ENCODE results near the gene UQCRC2. TPM values are rescaled to one million over a fixed set of nuclear protein-coding genes. Genes with fewer than 3 reads are reported as not detected.

UQCRC2 gene
- polyA plus RNA-seq, 1 donor (not counting 4 experiments of a cell fraction or from before 2014, with no cell fraction given) = 255 TPM

DNA sequence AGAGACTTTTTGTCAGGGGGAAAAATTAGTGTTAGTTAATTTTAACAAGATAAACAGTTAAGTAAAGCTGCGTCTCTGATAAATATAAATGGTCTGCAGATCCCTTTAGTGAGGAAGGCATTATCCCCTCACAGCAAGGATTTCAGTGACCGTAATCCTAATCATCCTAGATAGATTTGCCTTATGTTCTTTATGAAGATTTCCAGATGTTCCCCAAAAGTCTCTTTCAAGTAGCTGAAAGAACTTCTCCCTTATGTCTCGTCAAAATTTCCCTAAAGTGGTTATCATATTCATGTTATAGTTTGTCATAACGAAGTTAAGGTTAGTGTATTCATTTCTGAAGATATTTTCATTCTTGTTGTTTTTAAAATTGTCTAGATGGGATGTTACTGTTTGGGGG, 60.3 kb downstream of the UQCRC2 start:
- dilution Hi-C loops (cut with MboI; ENCODE audit: extremely low pct_ligation_motif_present, low sequenced_read_pairs) = no loop called here
- Histone ChIP-seq H3K36me3 (ENCODE audit: control insufficient read depth in 2 of 2, extremely low read depth in 1 of 2, insufficient read depth in 2 of 2, low read length in 2 of 2) (peaks cover 0 to 3% of the 10 kb centered on the region in 2 experiments), H3K4me2 (ENCODE audit: control insufficient read depth, extremely low read depth, insufficient read depth, low read depth, low read length) (no peak overlapping the region), H3K4me3 (ENCODE audit: control insufficient read depth in 2 of 3, extremely low read depth in 1 of 3, insufficient read depth in 2 of 3, low read depth in 1 of 3, low read length in 3 of 3) (no peak overlapping the region), H3K27ac (ENCODE audit: control insufficient read depth, insufficient read depth, low read length) (no peak overlapping the region), H3K27me3 (ENCODE audit: control insufficient read depth, extremely low read depth, insufficient read depth, low read length) (no peaks in the 10 kb centered on the region), H2AFZ (ENCODE audit: control insufficient read depth, low read length) (no peak overlapping the region), H3K9me1 (ENCODE audit: control insufficient read depth, extremely low read depth, insufficient read depth, low read length) (peaks cover 8% of the 10 kb centered on the region), H3K79me2 (ENCODE audit: control insufficient read depth, insufficient read depth, low read length) (peaks cover 99% of the 10 kb centered on the region), H3K4me1 (ENCODE audit: control insufficient read depth, extremely low read depth, insufficient read depth, low read length) (peaks cover 46% of the 10 kb centered on the region), H3K9me3 (ENCODE audit: control insufficient read depth, low read depth, low read length) (no peaks in the 10 kb centered on the region), H3K9ac (ENCODE audit: control insufficient read depth, extremely low read depth, insufficient read depth, low read length) (no peak overlapping the region), H4K20me1 (ENCODE audit: control insufficient read depth, extremely low read depth, insufficient read depth, low read length) (peaks cover 7% of the 10 kb centered on the region)
- DNase-seq (ENCODE audit: low read depth, low spot score) (no peak), FAIRE-seq (no peak)
- TF ChIP-seq, protein P1, sequence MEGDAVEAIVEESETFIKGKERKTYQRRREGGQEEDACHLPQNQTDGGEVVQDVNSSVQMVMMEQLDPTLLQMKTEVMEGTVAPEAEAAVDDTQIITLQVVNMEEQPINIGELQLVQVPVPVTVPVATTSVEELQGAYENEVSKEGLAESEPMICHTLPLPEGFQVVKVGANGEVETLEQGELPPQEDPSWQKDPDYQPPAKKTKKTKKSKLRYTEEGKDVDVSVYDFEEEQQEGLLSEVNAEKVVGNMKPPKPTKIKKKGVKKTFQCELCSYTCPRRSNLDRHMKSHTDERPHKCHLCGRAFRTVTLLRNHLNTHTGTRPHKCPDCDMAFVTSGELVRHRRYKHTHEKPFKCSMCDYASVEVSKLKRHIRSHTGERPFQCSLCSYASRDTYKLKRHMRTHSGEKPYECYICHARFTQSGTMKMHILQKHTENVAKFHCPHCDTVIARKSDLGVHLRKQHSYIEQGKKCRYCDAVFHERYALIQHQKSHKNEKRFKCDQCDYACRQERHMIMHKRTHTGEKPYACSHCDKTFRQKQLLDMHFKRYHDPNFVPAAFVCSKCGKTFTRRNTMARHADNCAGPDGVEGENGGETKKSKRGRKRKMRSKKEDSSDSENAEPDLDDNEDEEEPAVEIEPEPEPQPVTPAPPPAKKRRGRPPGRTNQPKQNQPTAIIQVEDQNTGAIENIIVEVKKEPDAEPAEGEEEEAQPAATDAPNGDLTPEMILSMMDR (optimal IDR thresholded peaks at IDR 0.05 in 1 of 3, IDR thresholded peaks at IDR 0.05 in 1 of 3, conservative IDR thresholded peaks at IDR 0.05 in 1 of 3; ENCODE audit: extremely low read depth in 1 of 3, insufficient read depth in 2 of 3, low read length in 3 of 3) = no peak

DNA sequence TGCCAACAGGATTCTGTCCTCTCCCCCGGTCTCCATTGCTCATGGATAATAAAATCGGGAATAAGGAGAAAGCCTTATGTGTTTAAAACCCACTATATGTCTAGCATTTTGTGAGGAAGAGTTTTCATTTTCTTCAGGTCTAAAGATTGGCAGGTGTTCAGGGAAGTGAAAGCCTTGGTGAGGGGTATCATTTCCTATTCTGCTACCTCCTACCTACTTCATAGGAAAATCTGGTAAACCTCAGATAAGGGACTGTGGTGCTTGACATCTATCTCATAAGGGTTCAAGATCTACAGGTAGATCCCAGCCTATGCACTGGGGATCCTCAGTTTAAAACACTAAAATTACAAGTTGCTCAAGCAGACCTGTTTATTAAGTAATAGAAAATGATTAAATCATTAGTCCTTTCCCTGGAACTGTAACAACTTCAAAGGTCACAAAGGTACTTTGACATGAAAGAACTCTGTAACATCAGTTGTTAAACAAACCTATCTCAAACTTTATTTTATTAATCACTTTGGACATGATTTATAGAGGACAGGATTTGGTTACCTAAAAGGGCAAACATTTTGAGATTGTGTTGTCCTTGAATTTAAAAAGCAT, 61.2 kb downstream of the UQCRC2 start:
- Histone ChIP-seq H3K4me2 (ENCODE audit: control insufficient read depth, extremely low read depth, insufficient read depth, low read depth, low read length) (peak overlapping the region; percentile 14), H3K27ac (ENCODE audit: control insufficient read depth, insufficient read depth, low read length) (no peak overlapping the region), H2AFZ (ENCODE audit: control insufficient read depth, low read length) (no peak overlapping the region), H3K9me1 (ENCODE audit: control insufficient read depth, extremely low read depth, insufficient read depth, low read length) (peaks cover 8% of the 10 kb centered on the region), H3K4me3 (ENCODE audit: control insufficient read depth in 2 of 3, extremely low read depth in 1 of 3, insufficient read depth in 2 of 3, low read depth in 1 of 3, low read length in 3 of 3) (no peak overlapping the region), H3K36me3 (ENCODE audit: control insufficient read depth in 2 of 2, extremely low read depth in 1 of 2, insufficient read depth in 2 of 2, low read length in 2 of 2) (peaks cover 0 to 3% of the 10 kb centered on the region in 2 experiments), H3K4me1 (ENCODE audit: control insufficient read depth, extremely low read depth, insufficient read depth, low read length) (peaks cover 55% of the 10 kb centered on the region), H3K27me3 (ENCODE audit: control insufficient read depth, extremely low read depth, insufficient read depth, low read length) (no peaks in the 10 kb centered on the region), H4K20me1 (ENCODE audit: control insufficient read depth, extremely low read depth, insufficient read depth, low read length) (peaks cover 7% of the 10 kb centered on the region), H3K9me3 (ENCODE audit: control insufficient read depth, low read depth, low read length) (no peaks in the 10 kb centered on the region), H3K79me2 (ENCODE audit: control insufficient read depth, insufficient read depth, low read length) (peaks cover 99% of the 10 kb centered on the region), H3K9ac (ENCODE audit: control insufficient read depth, extremely low read depth, insufficient read depth, low read length) (no peak overlapping the region)
- TF ChIP-seq, protein P1 (optimal IDR thresholded peaks at IDR 0.05 in 1 of 3, IDR thresholded peaks at IDR 0.05 in 1 of 3, conservative IDR thresholded peaks at IDR 0.05 in 1 of 3; ENCODE audit: extremely low read depth in 1 of 3, insufficient read depth in 2 of 3, low read length in 3 of 3) = no peak
- TF ChIP-seq EZH2 (IDR thresholded peaks at IDR 0.05; ENCODE audit: low read length) = no peak
- dilution Hi-C loops (cut with MboI; ENCODE audit: extremely low pct_ligation_motif_present, low sequenced_read_pairs) = no loop called here
- FAIRE-seq = no peak
- no peak for DNase-seq (ENCODE audit: low read depth, low spot score)
